Measurements from ENCODE around the gene PSMC5. TPM values are rescaled to one million over a fixed set of nuclear protein-coding genes. Genes with fewer than 3 reads are reported as not detected.
"Not testable (repeated sequence)": the region's sequence is repeated elsewhere in the genome, so short reads cannot be mapped to it uniquely, and the experiment has no call there.

The PSMC5 gene
- total RNA-seq, 1 experiment from 2014 or later: 183 TPM

DNA sequence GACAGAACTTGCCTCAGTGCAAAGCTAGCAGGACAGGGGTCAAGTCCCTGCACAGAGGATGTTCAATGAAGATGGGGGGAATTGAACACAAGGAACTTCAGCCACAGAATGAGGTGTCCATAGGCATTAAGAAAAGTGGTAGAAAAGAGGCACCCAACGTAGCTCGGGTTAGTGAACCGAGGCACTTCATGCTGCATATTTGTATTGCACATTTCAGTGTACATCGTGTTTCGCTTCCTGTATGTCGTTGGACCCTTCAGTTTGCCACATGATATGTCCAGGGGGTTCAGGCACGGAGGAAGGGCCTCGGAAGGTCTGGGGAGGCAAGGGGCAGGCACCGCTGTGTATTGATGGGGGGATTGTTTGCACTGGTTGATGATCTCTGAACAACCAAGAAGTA is 51.2 kb downstream of the PSMC5 start:
- not testable (repeated sequence) for H3K4me1 ChIP-seq (ENCODE audit: insufficient read depth, low read length); H3K4me3 Mint-ChIP-seq; H3K18ac ChIP-seq (ENCODE audit: insufficient read length, low read depth, low read length); H2BK120ac ChIP-seq (ENCODE audit: low read depth, low read length, poor library complexity, severe bottlenecking); H3K27me3 Mint-ChIP-seq (ENCODE audit: low read depth); H3K27ac ChIP-seq (ENCODE audit: insufficient read length, low read depth, low read length); H3K23me2 ChIP-seq (ENCODE audit: insufficient read length, low read depth, low read length, poor library complexity, severe bottlenecking); H3K79me1 ChIP-seq (ENCODE audit: insufficient read depth, low read depth, low read length, poor library complexity, severe bottlenecking); H2BK12ac ChIP-seq (ENCODE audit: insufficient read length, low read depth, low read length); H4K8ac ChIP-seq (replicated peaks; ENCODE audit: insufficient read length, low read depth, low read length); H4K20me1 ChIP-seq (ENCODE audit: control insufficient read depth, insufficient read depth, insufficient read length); H3K79me2 ChIP-seq (ENCODE audit: insufficient read depth, low read length); H3K27me3 ChIP-seq (ENCODE audit: insufficient read depth, low read length); H3K9me3 ChIP-seq (ENCODE audit: control insufficient read depth, low read depth, low read length); H2BK5ac ChIP-seq (ENCODE audit: insufficient read length, low read length); H2AFZ ChIP-seq (ENCODE audit: low read length); H3K9ac ChIP-seq (ENCODE audit: extremely low read depth, insufficient read length, low read length); H3K36me3 Mint-ChIP-seq (ENCODE audit: insufficient read depth in 1 of 3, low read depth in 3 of 3); H4K5ac ChIP-seq (ENCODE audit: insufficient read length, low read depth, low read length); H4K91ac ChIP-seq (ENCODE audit: insufficient read length, low read depth, low read length); DNase-seq; H3K9me3 Mint-ChIP-seq; H2AK5ac ChIP-seq (ENCODE audit: insufficient read length, low read length); H3K27ac Mint-ChIP-seq; H3K23ac ChIP-seq (ENCODE audit: insufficient read length, low read depth, low read length); H3T11ph ChIP-seq (ENCODE audit: low read length); H2BK15ac ChIP-seq (ENCODE audit: low read depth, low read length); H3K14ac ChIP-seq (ENCODE audit: insufficient read depth, low read length); H3K56ac ChIP-seq (ENCODE audit: insufficient read length, low read depth, low read length); H3K4me2 ChIP-seq (ENCODE audit: insufficient read depth, insufficient read length, low read length); H2BK20ac ChIP-seq (ENCODE audit: low read depth, low read length, poor library complexity, severe bottlenecking); H3K4ac ChIP-seq (ENCODE audit: low read depth, low read length)
- no CpG with 5 or more reads among the region's 9 CpGs for WGBS (ENCODE audit: extremely low coverage, insufficient read length, low lambda C conversion rate)
- H3K4me1 Mint-ChIP-seq: peaks cover 16 to 22% of the 10 kb centered on the region in 2 experiments

Data from H9 (cell line).